Right lobe of liver (tissue), 6 donors: ENCODE data around the gene SERPINH1. TPM values are rescaled to one million over a fixed set of nuclear protein-coding genes. Genes with fewer than 3 reads are reported as not detected.
A peak's percentile ranks its signal among the peaks of the same experiment; 100 is the strongest.

Source experiments
- ATAC-seq, 4 donors: fragments of 200-7000 bp; cut with Tn5 transposase; one replicate each; pipeline ENCODE4 v1.9.1; 2020; ENCODE audit warnings: mild to moderate bottlenecking in 4 of 4, moderate library complexity in 4 of 4
- DNase-seq, 3 donors: peaks; one replicate each; pipeline ENCODE4 v3.0.0-alpha.2; 2020
- H3K27ac ChIP-seq, 3 donors: fragments of 200-600 bp; one replicate each; pipeline ENCODE4 v1.8.0; 2022
- H3K27me3 ChIP-seq, 2 donors: fragments of 200-600 bp; one replicate each; pipeline ENCODE4 v1.8.0; 2022
- H3K36me3 ChIP-seq, 4 donors: fragments of 200-600 bp; sonication (generic) in 1 of 4; one replicate each; pipeline versions ENCODE4 v1.5.1 to v1.8.0; 2017 to 2022; ENCODE audit warnings: control low read depth in 1 of 4
- H3K4me1 ChIP-seq, 4 donors: fragments of 200-600 bp; sonication (generic) in 1 of 4; one replicate each; pipeline versions ENCODE4 v1.5.1 to v1.8.0; 2017 to 2022; ENCODE audit warnings: control low read depth in 1 of 4
- H3K4me3 ChIP-seq, 3 donors: fragments of 200-600 bp; one replicate each; pipeline ENCODE4 v1.8.0; 2022
- H3K9me3 ChIP-seq, 4 donors: fragments of 200-600 bp; sonication (generic) in 1 of 4; one replicate each; pipeline versions ENCODE4 v1.5.1 to v1.8.0; 2017 to 2022; ENCODE audit warnings: control low read depth in 1 of 4
- CTCF ChIP-seq, 4 donors: fragments of 200-600 bp in 3 of 4; fragments of 450-650 bp in 1 of 4; IDR thresholded peaks; one replicate each; pipeline versions ENCODE4 v1.5.1 to v1.8.0; 2016 to 2022; ENCODE audit warnings: antibody characterized with exemption in 4 of 4, mild to moderate bottlenecking in 2 of 4
- POLR2A ChIP-seq: fragments of 450-650 bp; IDR thresholded peaks from one replicate; pipeline ENCODE4 v1.6.1; 2017; ENCODE audit warnings: antibody characterized with exemption, mild to moderate bottlenecking
- WGBS: methylation state at CpG from one replicate; pipeline ENCODE4 v1.1.6; 2018; ENCODE audit warnings: low coverage, low lambda C conversion rate; ENCODE audit not compliant: insufficient coverage; ENCODE audit errors: missing lambda C conversion rate; 5-methylcytosine and 5-hydroxymethylcytosine counted together
- intact Hi-C, 2 donors: fragments of 100-400 bp; cut with DNase I; formaldehyde crosslinking; loops; one replicate each; pipeline versions ENCODE4 v1.11.2 to v1.14.1; 2022
- total RNA-seq, 6 experiments: library from RNA; depleted of rRNA in 2 of 6; stranded (reverse); fragments of >200 nt in 2 of 6; fragmentation: NEBNext Ultra II Directional in 3 of 6; extraction: Animal tissue kit (Norgen Biotek cat#: 25700) in 3 of 6; gene quantifications; one replicate each; pipeline versions ENCODE4 v1.1.0 to v1.2.4, GENCODE V29; 2016 to 2023
- donor health status: DM: no; HTN: yes; CAD: no.
- donor health status: DM: no; HTN: no; CAD: no.
- donor health status: DM: no; HTN: no; CAD: no.
- donor health status: DM: no; HTN: yes; CAD: no.
- donor health status: DM: no; HTN: yes; CAD: no.

The SERPINH1 gene
- total RNA-seq, 6 experiments from 2014 or later: 14.6 to 44.3 (median 33.8) TPM

- intact Hi-C loops: no loop called here
- Histone ChIP-seq H3K9me3 (no peaks in the 10 kb centered on the region), H3K27ac (no peak overlapping the region), H3K4me3 (no peak overlapping the region), H3K36me3 (no peaks in the 10 kb centered on the region), H3K27me3 (no peaks in the 10 kb centered on the region), H3K4me1 (no peaks in the 10 kb centered on the region)
- WGBS: 32% methylated on average over 2 of the region's 2 CpGs
- DNase-seq (no peak), ATAC-seq (peak in 2 of 4 donors; percentile 44 to 70)
- TF ChIP-seq CTCF (IDR thresholded peaks at IDR 0.05) (no peak), POLR2A (no peak)
Observed at GRCh38 chr11:75593286-75593915, 31.3 kb downstream of the SERPINH1 start.

GRCh38 chr11:75594211-75594610, 32.2 kb downstream of the SERPINH1 start:
- H3K27ac ChIP-seq: no peak overlapping the region

GRCh38 chr11:75595429-75595828, 33.4 kb downstream of the SERPINH1 start:
- intact Hi-C loops: no loop called here
- Histone ChIP-seq H3K4me3 (no peak overlapping the region), H3K27me3 (no peaks in the 10 kb centered on the region), H3K9me3 (no peaks in the 10 kb centered on the region), H3K27ac (no peak overlapping the region), H3K4me1 (no peaks in the 10 kb centered on the region), H3K36me3 (no peaks in the 10 kb centered on the region)
- DNase-seq (no peak), ATAC-seq (no peak)
- WGBS: 76% methylated on average over 2 of the region's 2 CpGs
- TF ChIP-seq CTCF (IDR thresholded peaks at IDR 0.05) (no peak), POLR2A (no peak)

More at GRCh38 chr11:75594211-75594610, 32.2 kb downstream of the SERPINH1 start:
- no peaks in the 10 kb centered on the region for H3K9me3 ChIP-seq
- no peak for ATAC-seq
- H3K4me1 ChIP-seq: no peaks in the 10 kb centered on the region
- H3K27me3 ChIP-seq: no peaks in the 10 kb centered on the region
- no peaks in the 10 kb centered on the region for H3K36me3 ChIP-seq
- TF ChIP-seq POLR2A: no peak
- TF ChIP-seq CTCF (IDR thresholded peaks at IDR 0.05): no peak
- H3K4me3 ChIP-seq: no peak overlapping the region
- WGBS: 75% methylated on average over 3 of the region's 6 CpGs
- no peak for DNase-seq
- intact Hi-C loops: no loop called here

GRCh38 chr11:75596914-75597313, 34.9 kb downstream of the SERPINH1 start:
- ATAC-seq (no peak), DNase-seq (no peak)
- Histone ChIP-seq H3K36me3 (no peaks in the 10 kb centered on the region), H3K27ac (no peak overlapping the region), H3K27me3 (no peaks in the 10 kb centered on the region), H3K4me3 (no peak overlapping the region), H3K4me1 (no peaks in the 10 kb centered on the region), H3K9me3 (no peaks in the 10 kb centered on the region)
- intact Hi-C loops: no loop called here
- TF ChIP-seq CTCF (IDR thresholded peaks at IDR 0.05) (no peak), POLR2A (no peak)
- 94% methylated on average over 2 of the region's 4 CpGs for WGBS
